ENCODE results near the gene UPK3BL2.
"Not testable (repeated sequence)": the region's sequence is repeated elsewhere in the genome, so short reads cannot be mapped to it uniquely, and the experiment has no call there.

UPK3BL2 gene

GRCh38 chr7:102494026-102494425 lies 49.5 kb downstream of the UPK3BL2 start:
- peak; percentile 39 for DNase-seq (ENCODE audit: low spot score)

GRCh38 chr7:102493220-102493935 lies 50.1 kb downstream of the UPK3BL2 start:
- DNase-seq (ENCODE audit: low spot score), result not testable (repeated sequence)

- not testable (repeated sequence) for DNase-seq (ENCODE audit: low spot score)
Measured at GRCh38 chr7:102490529-102491075, 52.9 kb downstream of the UPK3BL2 start.
